Measurements from ENCODE around the gene CDH13.

CDH13 gene

GRCh38 chr16:83164816-83165215 is 538.0 kb downstream of the CDH13 start:
- TF ChIP-seq CTCF (IDR thresholded peaks at IDR 0.05; ENCODE audit: low read length, missing control alignments) = no peak
- DNase-seq (ENCODE audit: low read depth) = no peak
- no peak overlapping the region for H3K4me3 ChIP-seq (replicated peaks; ENCODE audit: low read depth, low read length)

- DNase-seq (ENCODE audit: low read depth) = no peak
- no peak for TF ChIP-seq CTCF (IDR thresholded peaks at IDR 0.05; ENCODE audit: low read length, missing control alignments)
- H3K4me3 ChIP-seq (replicated peaks; ENCODE audit: low read depth, low read length) = no peak overlapping the region
Observed at GRCh38 chr16:83171396-83171795, 544.6 kb downstream of the CDH13 start.

GRCh38 chr16:83174671-83175070 is 547.9 kb downstream of the CDH13 start:
- TF ChIP-seq CTCF (IDR thresholded peaks at IDR 0.05; ENCODE audit: low read length, missing control alignments) = no peak
- no peak overlapping the region for H3K4me3 ChIP-seq (replicated peaks; ENCODE audit: low read depth, low read length)
- DNase-seq (ENCODE audit: low read depth) = no peak

- no peak for DNase-seq (ENCODE audit: low read depth)
- no peak overlapping the region for H3K4me3 ChIP-seq (replicated peaks; ENCODE audit: low read depth, low read length)
- no peak for TF ChIP-seq CTCF (IDR thresholded peaks at IDR 0.05; ENCODE audit: low read length, missing control alignments)
Observed at GRCh38 chr16:83176802-83177201, 550.0 kb downstream of the CDH13 start.

GRCh38 chr16:83185902-83186301 is 559.1 kb downstream of the CDH13 start:
- TF ChIP-seq CTCF (IDR thresholded peaks at IDR 0.05; ENCODE audit: low read length, missing control alignments) = no peak
- no peak overlapping the region for H3K4me3 ChIP-seq (replicated peaks; ENCODE audit: low read depth, low read length)
- DNase-seq (ENCODE audit: low read depth) = no peak

- no peak for TF ChIP-seq CTCF (IDR thresholded peaks at IDR 0.05; ENCODE audit: low read length, missing control alignments)
- DNase-seq (ENCODE audit: low read depth) = peak; percentile 71
- H3K4me3 ChIP-seq (replicated peaks; ENCODE audit: low read depth, low read length) = no peak overlapping the region
Observed at GRCh38 chr16:83187405-83187804, 560.6 kb downstream of the CDH13 start.

GRCh38 chr16:83196796-83197195 is 570.0 kb downstream of the CDH13 start:
- TF ChIP-seq CTCF (IDR thresholded peaks at IDR 0.05; ENCODE audit: low read length, missing control alignments) = no peak
- no peak overlapping the region for H3K4me3 ChIP-seq (replicated peaks; ENCODE audit: low read depth, low read length)
- no peak for DNase-seq (ENCODE audit: low read depth)

All from fibroblast of pulmonary artery (primary cell).